GM12872 (cell line): ENCODE data around the gene CCDC78.

Source experiments
- CTCF ChIP-seq: IDR thresholded peaks from 3 replicates; pipeline ENCODE4 v1.5.1; 2011; ENCODE audit warnings: low read depth, mild to moderate bottlenecking, low read length, moderate library complexity; ENCODE audit not compliant: insufficient read depth

Gene CCDC78

GRCh38 chr16:680625-680945, 45.7 kb downstream of the CCDC78 start:
- no peak for TF ChIP-seq CTCF

GRCh38 chr16:679814-680624, 46.2 kb downstream of the CCDC78 start, which contains the start of gene STUB1:
Gene STUB1 (plus strand): TSS chr16:680410. CDS start chr16:680526, 116 bp downstream.
- TF ChIP-seq CTCF, result no peak

GRCh38 chr16:678858-679813, 47.1 kb downstream of the CCDC78 start:
- no peak for TF ChIP-seq CTCF

- no peak for TF ChIP-seq CTCF
Observed at GRCh38 chr16:678209-678857, 47.9 kb downstream of the CCDC78 start.

GRCh38 chr16:677316-678190, 48.7 kb downstream of the CCDC78 start:
- no peak for TF ChIP-seq CTCF

GRCh38 chr16:676913-677312, 49.3 kb downstream of the CCDC78 start:
- TF ChIP-seq CTCF, result no peak
